PFSK-1 (cell line): ENCODE results near the gene SPATA33.
A peak's percentile ranks its signal among the peaks of the same experiment; 100 is the strongest.

Source experiments
- FOXP2 ChIP-seq: optimal IDR thresholded peaks from 2 replicates; pipeline ENCODE3; 2011; ENCODE audit warnings: borderline replicate concordance, control low read depth, inconsistent platforms; ENCODE audit not compliant: insufficient read depth; ENCODE audit errors: extremely low read length, extremely low read depth
- POLR2AphosphoS5 ChIP-seq: IDR thresholded peaks from 2 replicates; pipeline ENCODE4 v1.6.1; 2012; ENCODE audit warnings: low read depth, mild to moderate bottlenecking, control low read depth, low read length, moderate library complexity
- REST ChIP-seq, 2 experiments: IDR thresholded peaks; 2 replicates each; pipeline versions ENCODE4 v1.6.1 to v1.8.0; 2011 to 2012; ENCODE audit warnings: low read depth in 2 of 2, low read length in 2 of 2, control low read depth in 1 of 2, inconsistent platforms in 1 of 2, mild to moderate bottlenecking in 1 of 2, moderate library complexity in 1 of 2; ENCODE audit not compliant: insufficient read depth in 1 of 2
- SIN3A ChIP-seq: IDR thresholded peaks from 2 replicates; pipeline ENCODE4 v1.6.1; 2012; ENCODE audit warnings: mild to moderate bottlenecking, low read length, moderate library complexity, borderline replicate concordance; ENCODE audit not compliant: insufficient read depth
- TAF1 ChIP-seq: IDR thresholded peaks from 2 replicates; pipeline ENCODE4 v1.6.1; 2012; ENCODE audit warnings: low read length, control low read depth, borderline replicate concordance; ENCODE audit not compliant: insufficient read depth

SPATA33 gene

GRCh38 chr16:89621698-89622409 lies 35.8 kb upstream of the SPATA33 start:
- TF ChIP-seq SIN3A (no peak), REST (IDR thresholded peaks at IDR 0.05; ENCODE audit: insufficient read depth in 1 of 2, low read depth in 2 of 2, low read length in 2 of 2) (no peak), TAF1 (no peak), FOXP2 (no peak), POLR2AphosphoS5 (no peak)

- TF ChIP-seq TAF1 (no peak), FOXP2 (peak; percentile 37)
Observed at GRCh38 chr16:89623511-89624261, 34.0 kb upstream of the SPATA33 start.

- TF ChIP-seq TAF1 (no peak), REST (IDR thresholded peaks at IDR 0.05; ENCODE audit: insufficient read depth in 1 of 2, low read depth in 2 of 2, low read length in 2 of 2) (no peak), SIN3A (no peak), POLR2AphosphoS5 (no peak)
Observed at GRCh38 chr16:89624777-89625761, 32.6 kb upstream of the SPATA33 start.

- TF ChIP-seq POLR2AphosphoS5 (no peak), FOXP2 (no peak), TAF1 (no peak), SIN3A (no peak), REST (IDR thresholded peaks at IDR 0.05; ENCODE audit: insufficient read depth in 1 of 2, low read depth in 2 of 2, low read length in 2 of 2) (no peak)
Observed at GRCh38 chr16:89629827-89630610, 27.6 kb upstream of the SPATA33 start.

- no peak for TF ChIP-seq FOXP2
- TF ChIP-seq TAF1: no peak
- TF ChIP-seq POLR2AphosphoS5: no peak
- TF ChIP-seq SIN3A: no peak
- no peak for TF ChIP-seq REST (IDR thresholded peaks at IDR 0.05; ENCODE audit: insufficient read depth in 1 of 2, low read depth in 2 of 2, low read length in 2 of 2)
Observed at GRCh38 chr16:89633064-89633631, 24.5 kb upstream of the SPATA33 start.
